GM19239 (cell line): Measurements from ENCODE around the gene PDZD2.
"Not testable (repeated sequence)": the region's sequence is repeated elsewhere in the genome, so short reads cannot be mapped to it uniquely, and the experiment has no call there.

ENCODE experiments used
- DNase-seq: peaks from one replicate; pipeline ENCODE4 v3.0.0; 2011; ENCODE audit warnings: low spot score; ENCODE audit not compliant: insufficient read length
- FAIRE-seq: peaks from 2 replicates; lab custom pipeline; 2011; peaks lifted over from hg19 to GRCh38; lab: Jason Lieb, UNC

Gene PDZD2

DNA sequence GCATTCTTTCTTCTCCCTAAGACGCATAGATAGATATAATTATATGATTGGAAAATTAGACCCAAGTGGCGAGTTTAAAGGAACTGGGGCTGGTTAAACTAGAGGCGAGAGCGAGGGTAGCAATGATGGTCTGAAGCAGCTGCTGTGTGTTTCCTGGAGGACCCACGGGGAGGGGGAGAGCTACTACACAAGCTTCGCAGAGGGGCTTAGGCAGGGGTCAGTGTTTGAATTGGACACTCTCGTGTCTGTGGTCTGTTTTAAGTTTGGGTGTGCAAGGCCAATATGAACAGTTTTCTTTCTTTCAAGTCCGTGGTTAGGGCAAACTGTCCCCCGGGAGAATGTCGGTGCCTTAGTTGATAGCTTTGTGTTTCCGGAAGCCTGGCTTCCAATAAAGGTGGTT, 43.1 kb downstream of the PDZD2 start:
- FAIRE-seq (no peak), DNase-seq (no peak)

DNA sequence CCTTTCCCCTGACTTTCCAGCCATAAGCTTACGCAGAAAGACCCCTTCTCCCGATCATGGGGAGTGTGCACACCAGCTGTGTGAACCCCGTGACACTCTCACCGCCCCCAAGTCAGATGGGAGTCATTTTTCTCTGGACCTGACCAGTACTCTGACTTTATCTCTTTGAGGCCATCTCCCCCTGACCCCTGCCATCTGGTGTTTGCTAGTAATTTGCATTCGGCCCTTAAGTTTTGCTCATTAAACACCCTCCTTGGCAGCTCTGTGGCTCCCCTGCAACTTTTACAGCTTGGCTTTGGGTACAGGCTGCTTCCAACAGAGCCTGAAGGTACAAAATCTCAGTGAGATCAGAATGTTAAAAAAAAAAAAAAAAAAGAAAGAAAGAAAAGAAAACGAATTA, 43.9 kb downstream of the PDZD2 start:
- no peak for DNase-seq
- FAIRE-seq: no peak

DNA sequence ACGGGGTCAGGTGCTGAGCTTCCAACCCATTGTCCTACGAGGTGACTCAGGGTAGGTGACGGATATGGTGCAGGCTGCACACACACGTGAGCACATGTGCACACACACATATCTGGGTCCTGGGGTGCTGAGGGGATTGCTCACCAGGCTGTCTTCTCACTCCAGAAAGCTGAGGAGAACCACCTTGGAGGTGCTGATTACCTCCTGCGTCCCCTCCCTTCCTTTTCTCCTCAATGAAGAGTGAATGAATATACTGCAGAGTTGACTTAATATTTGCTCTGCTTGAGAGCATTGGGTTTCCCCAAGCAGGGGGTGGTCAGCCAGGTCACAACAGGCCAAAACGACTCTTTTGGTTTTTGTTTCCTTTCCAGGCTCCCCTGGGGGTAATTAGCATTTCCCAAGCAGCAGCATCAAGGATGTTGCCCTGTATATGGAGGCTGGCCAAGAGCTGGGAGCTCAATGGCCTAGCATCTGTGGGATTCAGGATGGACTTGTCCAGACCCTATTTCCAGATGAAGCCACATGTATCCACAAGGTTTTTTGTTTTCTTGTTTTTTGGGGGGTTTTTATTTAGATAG, 49.7 kb downstream of the PDZD2 start:
- no peak for FAIRE-seq

DNA sequence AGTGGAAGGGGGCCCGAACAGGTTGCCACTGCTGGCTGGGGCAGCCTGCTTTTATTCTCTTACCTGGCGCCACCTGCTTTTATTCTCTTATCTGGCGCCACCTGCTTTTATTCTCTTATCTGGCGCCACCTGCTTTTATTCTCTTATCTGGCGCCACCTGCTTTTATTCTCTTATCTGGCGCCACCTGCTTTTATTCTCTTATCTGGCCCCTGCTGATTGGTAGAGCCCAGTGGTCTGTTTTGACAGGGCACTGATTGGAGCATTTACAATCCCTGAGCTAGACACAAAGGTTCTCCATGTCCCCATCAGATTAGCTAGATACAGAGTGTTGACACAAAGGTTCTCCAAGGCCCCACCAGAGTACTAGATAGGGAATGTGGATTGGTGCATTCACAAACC, 52.5 kb downstream of the PDZD2 start:
- not testable (repeated sequence) for DNase-seq, FAIRE-seq

More for the DNA sequence above, 49.7 kb downstream of the PDZD2 start:
- no peak for DNase-seq

- FAIRE-seq (no peak), DNase-seq (no peak)
These were observed 53.8 kb downstream of the PDZD2 start for GRCh38 chr5:31692561-31693221.

DNA sequence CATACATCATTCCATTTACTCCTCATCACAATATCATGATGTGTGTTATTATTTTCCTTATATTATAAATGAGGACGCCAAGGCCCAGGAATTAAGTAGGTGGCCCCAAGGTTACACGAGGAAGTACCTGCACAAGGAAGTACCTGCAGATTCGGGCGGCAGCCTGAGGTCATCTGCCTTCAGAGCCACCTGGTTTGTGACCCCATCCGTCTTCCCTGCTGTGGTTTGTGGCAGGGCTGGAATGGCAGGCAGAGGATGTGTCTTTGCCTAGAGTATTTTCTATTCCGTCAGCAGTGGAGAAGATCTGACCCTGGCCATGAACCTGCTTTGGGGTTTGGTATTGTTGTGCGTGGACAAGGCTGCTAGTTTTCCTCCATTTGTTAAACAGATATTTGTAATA, 59.7 kb downstream of the PDZD2 start:
- FAIRE-seq (no peak), DNase-seq (no peak)

- FAIRE-seq: no peak
- no peak for DNase-seq
These were observed 62.8 kb downstream of the PDZD2 start for GRCh38 chr5:31701642-31702299.

- no peak for FAIRE-seq
These were observed 63.8 kb downstream of the PDZD2 start for GRCh38 chr5:31702712-31703111.

GRCh38 chr5:31703757-31704156, 64.8 kb downstream of the PDZD2 start:
- FAIRE-seq (no peak), DNase-seq (no peak)

More at GRCh38 chr5:31702712-31703111, 63.8 kb downstream of the PDZD2 start:
- DNase-seq: no peak

GRCh38 chr5:31706186-31706585, 67.3 kb downstream of the PDZD2 start:
- no peak for DNase-seq
- FAIRE-seq: no peak

GRCh38 chr5:31707329-31707728, 68.4 kb downstream of the PDZD2 start:
- no peak for DNase-seq
- no peak for FAIRE-seq

- DNase-seq (no peak), FAIRE-seq (no peak)
These were observed 69.2 kb downstream of the PDZD2 start for GRCh38 chr5:31708089-31708488.

DNA sequence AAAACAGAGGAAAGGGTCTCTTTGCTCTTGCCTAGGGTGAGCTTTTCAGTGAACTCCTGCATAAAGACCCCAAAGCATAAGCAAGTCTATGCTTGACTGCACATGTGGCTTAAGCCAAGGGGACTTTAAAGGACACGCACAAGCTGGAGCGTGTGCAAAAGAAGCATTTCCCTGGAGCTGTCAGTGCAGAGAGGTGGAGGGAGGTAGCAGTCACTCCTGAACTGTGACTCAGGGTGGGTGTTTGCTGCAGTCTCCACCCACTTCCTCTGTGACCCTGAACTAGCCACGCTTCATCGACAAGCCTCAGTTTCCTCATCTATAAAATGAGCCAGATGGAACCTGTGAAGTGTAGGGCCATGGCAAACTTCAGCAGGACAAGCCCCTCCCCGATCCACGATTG, 72.4 kb downstream of the PDZD2 start:
- no peak for DNase-seq
- FAIRE-seq: no peak

DNA sequence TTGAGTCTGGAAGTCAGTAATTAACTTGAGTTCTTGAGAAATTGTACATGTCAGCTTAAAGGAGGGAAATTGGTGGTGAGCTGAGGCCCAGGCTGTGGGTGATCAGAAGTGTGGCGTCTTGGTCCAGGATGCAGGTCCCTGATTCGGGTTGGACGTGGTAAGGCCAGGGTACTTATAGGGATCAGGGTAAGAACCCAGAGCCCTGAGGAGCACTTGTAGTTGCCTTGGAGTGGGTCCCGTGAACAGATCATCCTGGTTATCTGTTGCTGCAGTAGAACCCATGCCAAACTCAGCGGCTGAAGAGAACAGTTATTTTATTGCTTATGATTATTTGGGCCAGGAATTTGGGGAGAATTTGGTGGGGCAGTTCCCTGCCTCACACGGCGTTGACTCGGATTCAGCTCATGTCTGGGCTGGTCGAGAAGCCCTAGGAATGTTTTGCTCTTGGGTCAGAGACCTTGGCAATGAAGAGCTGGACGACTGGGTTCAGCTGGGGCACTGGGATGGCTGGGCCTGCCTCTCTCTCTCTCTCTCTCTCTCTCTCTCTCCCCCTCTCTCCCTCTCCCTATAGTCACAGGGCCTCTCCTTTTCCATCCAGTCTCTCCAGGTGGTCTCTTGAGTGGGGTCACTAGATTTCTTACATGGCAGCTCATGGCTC, 73.1 kb downstream of the PDZD2 start:
- DNase-seq (no peak), FAIRE-seq (no peak)

DNA sequence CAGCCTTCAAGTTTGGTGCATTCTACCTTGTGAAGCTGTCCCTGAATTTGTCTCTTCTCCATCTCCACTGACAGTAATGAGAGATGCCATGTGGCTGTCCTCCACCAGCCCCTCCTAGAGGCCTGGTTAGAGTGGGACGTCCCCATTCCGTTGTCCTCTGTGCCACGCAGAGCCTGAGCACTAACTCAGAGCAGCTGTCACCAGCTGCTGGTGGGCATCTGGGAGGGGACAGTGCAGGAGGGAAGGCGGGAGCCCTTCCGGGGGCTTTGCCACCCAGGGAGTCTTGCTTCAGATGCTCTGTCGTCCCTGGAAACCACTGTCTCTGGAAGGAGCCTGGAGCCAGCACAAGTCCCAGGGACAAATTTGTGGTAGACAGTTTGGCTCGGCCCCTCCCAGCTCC, 78.6 kb downstream of the PDZD2 start:
- DNase-seq: no peak
- no peak for FAIRE-seq

DNA sequence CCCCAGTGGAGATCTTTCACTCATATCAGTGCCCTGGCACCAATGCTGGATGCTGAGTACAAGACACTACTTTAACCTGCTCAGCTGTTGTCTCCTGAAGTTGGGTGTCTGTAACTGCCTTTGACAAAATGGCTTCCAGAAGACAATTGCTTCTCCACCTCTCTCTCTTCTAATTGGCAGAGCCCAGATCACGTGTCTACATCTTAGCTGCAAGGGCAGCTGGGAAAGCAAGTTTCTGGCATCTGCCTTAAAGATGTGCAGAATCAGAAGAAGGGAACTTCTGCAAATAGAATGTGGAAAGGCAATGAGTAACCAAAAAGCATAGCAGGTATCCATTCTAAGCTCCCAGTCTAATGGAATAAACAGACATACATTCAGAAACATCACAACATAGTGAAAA, 81.1 kb downstream of the PDZD2 start:
- FAIRE-seq (no peak), DNase-seq (no peak)

DNA sequence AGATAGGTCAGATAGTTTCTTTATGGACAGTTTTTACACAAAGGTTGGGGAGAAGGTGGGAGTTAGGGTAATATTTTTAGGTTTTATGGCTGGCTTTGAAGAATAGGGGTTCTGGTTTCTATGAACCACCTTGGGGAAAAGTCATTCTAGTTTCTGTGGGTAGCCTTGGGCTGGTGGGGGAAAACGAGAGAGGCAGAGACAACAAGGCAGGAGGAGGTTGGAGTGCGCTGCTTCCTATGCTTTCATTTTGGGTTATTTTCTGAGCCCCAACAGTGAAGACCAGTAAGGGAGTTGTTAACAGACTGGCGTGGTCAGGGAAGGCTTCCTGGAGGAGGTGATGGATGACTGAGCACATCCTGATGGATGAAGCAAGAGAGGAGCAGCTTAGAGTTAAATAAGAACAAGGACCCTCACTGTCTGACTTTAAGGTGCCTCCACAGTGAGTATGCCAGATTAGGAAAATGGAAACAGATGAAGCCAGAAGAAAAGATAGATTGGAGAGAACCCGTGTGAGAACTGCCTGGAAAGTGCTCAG, 81.9 kb downstream of the PDZD2 start:
- DNase-seq: no peak
- no peak for FAIRE-seq

GRCh38 chr5:31722111-31722510, 83.2 kb downstream of the PDZD2 start:
- FAIRE-seq: no peak
- no peak for DNase-seq

GRCh38 chr5:31725996-31726395, 87.1 kb downstream of the PDZD2 start:
- FAIRE-seq: no peak

GRCh38 chr5:31726952-31727351, 88.0 kb downstream of the PDZD2 start:
- FAIRE-seq: no peak
- no peak for DNase-seq

More at GRCh38 chr5:31725996-31726395, 87.1 kb downstream of the PDZD2 start:
- DNase-seq: no peak

GRCh38 chr5:31728039-31728438, 89.1 kb downstream of the PDZD2 start:
- FAIRE-seq: no peak

More at GRCh38 chr5:31728039-31728438, 89.1 kb downstream of the PDZD2 start:
- DNase-seq: no peak
